ENCODE results near the gene TYRO3. TPM values are rescaled to one million over a fixed set of nuclear protein-coding genes. Genes with fewer than 3 reads are reported as not detected.
"Not testable (repeated sequence)": the region's sequence is repeated elsewhere in the genome, so short reads cannot be mapped to it uniquely, and the experiment has no call there.

Gene TYRO3
- total and polyA plus RNA-seq, 4 experiments from 2014 or later: 0.11 to 0.36 (median 0.17) TPM; not detected in 1

DNA sequence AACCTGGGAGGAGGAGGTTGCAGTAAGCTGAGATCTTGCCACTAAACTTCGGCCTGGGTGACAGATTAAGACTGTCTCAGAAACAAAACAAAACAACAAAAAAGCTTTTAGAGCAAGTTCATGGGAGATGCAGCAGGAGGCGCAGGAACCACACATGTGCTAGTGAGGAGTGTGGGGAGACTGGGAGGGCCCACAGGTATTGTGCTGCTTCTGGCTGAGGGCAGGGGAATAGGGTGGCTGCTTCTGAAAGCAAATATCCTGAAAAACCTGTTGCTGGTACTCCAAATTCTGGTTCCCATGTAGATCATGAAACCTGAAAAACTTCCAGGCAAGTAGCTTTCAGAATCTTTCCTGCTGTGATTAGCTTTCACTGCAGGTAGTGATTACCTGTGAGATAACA lies 22.1 kb downstream of the TYRO3 start:
- Mint-ChIP-seq H3K9me3 (no peaks in the 10 kb centered on the region), H3K4me3 (no peak overlapping the region), H3K27ac (no peak overlapping the region), H3K4me1 (peaks cover 5 to 11% (median 5%) of the 10 kb centered on the region in 4 donors), H3K27me3 (peaks cover 21 to 22% of the 10 kb centered on the region in 2 donors), H3K36me3 (no peaks in the 10 kb centered on the region)
- ChIA-PET CTCF (ENCODE audit: partially characterized antibody) (interaction anchor here (0.7 to 2.3 kb wide), 3 partner anchors 23 to 895 kb away, joined by 3 to 8 read pairs (median 3); no protein-coding TSS in a partner anchor), POLR2A (ENCODE audit: partially characterized antibody) (no interaction called here)
- Histone ChIP-seq H3K27me3 (ENCODE audit: insufficient read depth, low read length) (peaks cover 5% of the 10 kb centered on the region), H3K4me3 (ENCODE audit: low read length in 2 of 2) (no peak overlapping the region), H3K4me1 (ENCODE audit: insufficient read depth, low read length) (peaks cover 4% of the 10 kb centered on the region), H3K9me3 (ENCODE audit: control insufficient read depth in 1 of 2, low read length in 2 of 2) (no peaks in the 10 kb centered on the region), H3K36me3 (ENCODE audit: insufficient read depth, low read length) (no peaks in the 10 kb centered on the region), H3K27ac (ENCODE audit: low read depth, low read length) (no peak overlapping the region)
- no peak for DNase-seq
- intact Hi-C loops (cut with micrococcal nuclease): no loop called here

DNA sequence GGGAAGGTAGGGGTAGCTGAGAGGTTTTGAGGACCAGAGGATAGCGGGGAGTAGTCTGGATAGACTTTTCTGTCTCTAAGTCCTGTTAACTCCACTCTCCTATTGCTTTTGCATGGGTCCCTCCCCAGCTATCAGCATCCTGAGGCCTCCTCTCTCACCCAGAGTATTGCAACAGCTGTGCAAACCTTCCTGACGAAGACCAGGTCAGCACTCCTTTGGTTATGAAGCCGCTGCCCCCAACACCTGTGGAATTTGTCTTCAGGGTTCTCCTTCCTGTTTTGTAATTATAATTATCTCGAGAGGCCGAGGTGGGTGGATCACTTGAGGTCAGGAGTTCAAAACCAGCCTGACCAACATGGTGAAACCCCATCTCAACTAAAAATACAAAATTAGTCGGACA lies 24.8 kb downstream of the TYRO3 start:
- Histone ChIP-seq H3K9me3 (ENCODE audit: control insufficient read depth in 1 of 2, low read length in 2 of 2) (no peaks in the 10 kb centered on the region), H3K27me3 (ENCODE audit: insufficient read depth, low read length) (peaks cover 5% of the 10 kb centered on the region), H3K4me3 (ENCODE audit: low read length in 2 of 2) (no peak overlapping the region), H3K36me3 (ENCODE audit: insufficient read depth, low read length) (no peaks in the 10 kb centered on the region), H3K4me1 (ENCODE audit: insufficient read depth, low read length) (peaks cover 4% of the 10 kb centered on the region), H3K27ac (ENCODE audit: low read depth, low read length) (no peak overlapping the region)
- Mint-ChIP-seq H3K4me3 (no peak overlapping the region), H3K9me3 (no peaks in the 10 kb centered on the region), H3K27me3 (peaks cover 24 to 29% of the 10 kb centered on the region in 2 donors), H3K36me3 (no peaks in the 10 kb centered on the region), H3K4me1 (peaks cover 5 to 11% (median 5%) of the 10 kb centered on the region in 4 donors), H3K27ac (no peak overlapping the region)
- POLR2A ChIA-PET (ENCODE audit: partially characterized antibody): no interaction called here
- no peak for DNase-seq
- intact Hi-C loops (cut with micrococcal nuclease): no loop called here
- CTCF ChIA-PET (ENCODE audit: partially characterized antibody): interaction anchor here (0.6 kb wide), 1 partner anchor 45 kb away, joined by 3 read pairs; no protein-coding TSS in a partner anchor

DNA sequence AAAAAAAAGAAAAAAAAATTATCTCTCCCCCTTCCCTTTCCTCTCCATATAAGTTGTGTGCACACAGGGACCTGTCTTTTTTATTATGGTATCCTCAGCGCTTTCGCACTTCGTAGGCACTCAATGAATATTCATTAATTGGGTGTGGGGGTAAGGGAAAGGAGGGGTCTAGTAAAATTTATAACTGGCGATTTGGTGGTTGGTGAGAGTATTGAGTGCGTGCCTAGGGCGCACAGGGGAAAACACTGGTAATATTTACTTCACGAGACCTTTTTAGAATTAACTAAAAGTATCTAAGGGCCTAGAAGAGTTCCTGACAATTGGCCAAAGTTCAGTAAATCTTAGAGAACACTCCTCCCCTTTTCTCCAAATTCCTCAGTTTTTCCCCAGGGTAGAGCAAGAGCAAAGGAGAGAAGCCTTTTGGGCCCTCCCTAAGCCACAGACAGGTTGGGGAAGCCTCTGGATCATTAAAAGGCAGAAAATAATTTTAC lies 25.7 kb downstream of the TYRO3 start:
- Mint-ChIP-seq H3K36me3 (no peaks in the 10 kb centered on the region), H3K27me3 (peaks cover 24 to 29% of the 10 kb centered on the region in 2 donors), H3K4me3 (peak overlapping the region; percentile 71 to 86 (median 74)), H3K27ac (no peak overlapping the region), H3K4me1 (peaks cover 5 to 11% (median 5%) of the 10 kb centered on the region in 4 donors), H3K9me3 (no peaks in the 10 kb centered on the region)
- peaks cover 5% of the 10 kb centered on the region for H3K27me3 ChIP-seq (ENCODE audit: insufficient read depth, low read length)
- intact Hi-C loops (cut with micrococcal nuclease): loop anchor here (1.0 kb wide), 1 partner anchor 27 kb away; no protein-coding TSS in a partner anchor
- H3K27ac ChIP-seq (ENCODE audit: low read depth, low read length): no peak overlapping the region
- H3K36me3 ChIP-seq (ENCODE audit: insufficient read depth, low read length): no peaks in the 10 kb centered on the region
- H3K4me3 ChIP-seq (ENCODE audit: low read length in 2 of 2): no peak overlapping the region
- ChIA-PET CTCF (ENCODE audit: partially characterized antibody) (interaction anchor here (1.3 to 2.8 kb wide), 3 partner anchors 19 to 118 kb away, joined by 3 to 11 read pairs (median 9); no protein-coding TSS in a partner anchor), POLR2A (ENCODE audit: partially characterized antibody) (interaction anchor here (0.9 to 1.5 kb wide), 2 partner anchors 27 to 119 kb away, joined by 3 to 5 read pairs; no protein-coding TSS in a partner anchor)
- no peaks in the 10 kb centered on the region for H3K9me3 ChIP-seq (ENCODE audit: control insufficient read depth in 1 of 2, low read length in 2 of 2)
- no peak for DNase-seq
- H3K4me1 ChIP-seq (ENCODE audit: insufficient read depth, low read length): peaks cover 4% of the 10 kb centered on the region

- H3K27me3 Mint-ChIP-seq: peaks cover 24 to 29% of the 10 kb centered on the region in 2 donors
- POLR2A ChIA-PET (ENCODE audit: partially characterized antibody): interaction anchor here (0.9 to 1.5 kb wide), 2 partner anchors 28 to 119 kb away, joined by 3 to 5 read pairs; no protein-coding TSS in a partner anchor
These were observed 26.4 kb downstream of the TYRO3 start for GRCh38 chr15:41585127-41586047.

GRCh38 chr15:41586531-41587282 lies 27.7 kb downstream of the TYRO3 start:
- intact Hi-C loops (cut with micrococcal nuclease); H3K4me3 ChIP-seq (ENCODE audit: low read length in 2 of 2); H3K4me1 ChIP-seq (ENCODE audit: insufficient read depth, low read length); H3K36me3 Mint-ChIP-seq; H3K9me3 ChIP-seq (ENCODE audit: control insufficient read depth in 1 of 2, low read length in 2 of 2); POLR2A ChIA-PET (ENCODE audit: partially characterized antibody); H3K9me3 Mint-ChIP-seq; H3K36me3 ChIP-seq (ENCODE audit: insufficient read depth, low read length); H3K4me3 Mint-ChIP-seq; H3K27ac Mint-ChIP-seq; H3K27ac ChIP-seq (ENCODE audit: low read depth, low read length); DNase-seq; H3K27me3 ChIP-seq (ENCODE audit: insufficient read depth, low read length): not testable (repeated sequence)
- H3K27me3 Mint-ChIP-seq: peaks cover 22 to 29% of the 10 kb centered on the region in 2 donors
- H3K4me1 Mint-ChIP-seq: peaks cover 5 to 11% (median 5%) of the 10 kb centered on the region in 4 donors
- CTCF ChIA-PET (ENCODE audit: partially characterized antibody): interaction anchor here (1.1 to 2.8 kb wide), 4 partner anchors 15 to 728 kb away, joined by 3 to 11 read pairs (median 6); no protein-coding TSS in a partner anchor

More at GRCh38 chr15:41585127-41586047, 26.4 kb downstream of the TYRO3 start:
- H3K9me3 Mint-ChIP-seq: no peaks in the 10 kb centered on the region
- no peaks in the 10 kb centered on the region for H3K9me3 ChIP-seq (ENCODE audit: control insufficient read depth in 1 of 2, low read length in 2 of 2)
- H3K4me3 Mint-ChIP-seq: peak overlapping the region; percentile 76 to 86 (median 83)
- H3K27ac ChIP-seq (ENCODE audit: low read depth, low read length): no peak overlapping the region
- intact Hi-C loops (cut with micrococcal nuclease): loop anchor here (1.0 kb wide), 1 partner anchor 28 kb away; no protein-coding TSS in a partner anchor
- no peaks in the 10 kb centered on the region for H3K36me3 ChIP-seq (ENCODE audit: insufficient read depth, low read length)
- peak; percentile 25 to 58 (median 30) for DNase-seq
- H3K36me3 Mint-ChIP-seq: no peaks in the 10 kb centered on the region
- H3K4me1 Mint-ChIP-seq: peaks cover 5 to 11% (median 5%) of the 10 kb centered on the region in 4 donors
- H3K27ac Mint-ChIP-seq: peak overlapping the region in 1 of 7 donors; percentile 47
- peaks cover 5% of the 10 kb centered on the region for H3K27me3 ChIP-seq (ENCODE audit: insufficient read depth, low read length)
- CTCF ChIA-PET (ENCODE audit: partially characterized antibody): interaction anchor here (0.7 to 2.8 kb wide), 6 partner anchors 18 to 726 kb away, joined by 3 to 11 read pairs (median 4); no protein-coding TSS in a partner anchor
- peaks cover 4% of the 10 kb centered on the region for H3K4me1 ChIP-seq (ENCODE audit: insufficient read depth, low read length)
- H3K4me3 ChIP-seq (ENCODE audit: low read length in 2 of 2): no peak overlapping the region

DNA sequence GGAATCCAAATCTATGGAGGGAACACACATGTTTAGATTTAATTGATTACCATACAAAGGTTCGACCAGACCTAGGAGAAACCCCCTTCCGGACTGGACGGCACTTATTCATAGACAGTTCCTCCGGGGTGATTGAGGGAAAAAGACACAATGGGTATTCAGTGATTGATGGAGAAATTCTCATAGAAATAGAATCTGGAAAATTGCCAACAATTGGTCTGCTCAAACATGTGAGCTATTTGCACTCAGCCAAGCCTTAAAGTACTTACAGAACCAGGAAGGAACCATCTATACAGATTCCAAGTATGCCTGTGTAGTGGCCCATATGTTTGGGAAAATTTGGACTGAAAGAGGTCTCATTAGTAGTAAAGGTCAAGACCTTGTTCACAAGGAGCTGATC lies 30.0 kb downstream of the TYRO3 start:
- H3K9me3 Mint-ChIP-seq; H3K27ac ChIP-seq (ENCODE audit: low read depth, low read length); DNase-seq; H3K4me3 ChIP-seq (ENCODE audit: low read length in 2 of 2); POLR2A ChIA-PET (ENCODE audit: partially characterized antibody); CTCF ChIA-PET (ENCODE audit: partially characterized antibody); H3K9me3 ChIP-seq (ENCODE audit: control insufficient read depth in 1 of 2, low read length in 2 of 2); intact Hi-C loops (cut with micrococcal nuclease); H3K4me1 ChIP-seq (ENCODE audit: insufficient read depth, low read length); H3K36me3 Mint-ChIP-seq; H3K4me3 Mint-ChIP-seq; H3K36me3 ChIP-seq (ENCODE audit: insufficient read depth, low read length); H3K27me3 ChIP-seq (ENCODE audit: insufficient read depth, low read length); H3K27ac Mint-ChIP-seq: not testable (repeated sequence)
- H3K27me3 Mint-ChIP-seq: peaks cover 12 to 28% of the 10 kb centered on the region in 2 donors
- peaks cover 5 to 11% (median 5%) of the 10 kb centered on the region in 4 donors for H3K4me1 Mint-ChIP-seq

Data from CD4-positive, alpha-beta memory T cell (primary cell).